ENCODE data around the gene NPM3. TPM values are rescaled to one million over a fixed set of nuclear protein-coding genes. Genes with fewer than 3 reads are reported as not detected.

Gene NPM3
- polyA plus RNA-seq, 1 donor from 2014 or later = 2.9 TPM

DNA sequence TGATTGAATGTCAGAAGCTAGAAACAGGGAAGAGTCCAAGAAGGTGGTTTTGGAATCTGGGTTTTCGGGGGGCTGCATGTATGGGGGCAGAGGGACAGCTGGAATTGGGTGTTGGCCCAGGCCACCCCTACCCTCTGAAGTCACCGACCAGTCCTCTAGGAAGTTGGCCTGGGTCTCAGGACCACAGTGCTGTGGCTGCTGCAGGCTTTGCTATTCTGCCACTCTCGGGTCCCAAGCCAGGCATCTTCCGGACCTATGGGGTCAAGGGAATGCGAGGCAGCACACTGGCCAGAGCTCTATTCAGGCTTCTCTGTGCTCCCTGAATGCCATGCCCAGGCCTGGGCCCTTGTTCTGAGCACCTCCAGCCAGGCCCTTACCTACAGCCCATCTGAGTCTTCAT, 20.5 kb downstream of the NPM3 start:
- Mint-ChIP-seq H3K4me3 (no peak overlapping the region), H3K36me3 (peaks cover 3% of the 10 kb centered on the region), H3K4me1 (peaks cover 0 to 1% (median 0%) of the 10 kb centered on the region in 3 donors), H3K27ac (no peak overlapping the region), H3K9me3 (no peaks in the 10 kb centered on the region), H3K27me3 (peaks cover 8% of the 10 kb centered on the region)

DNA sequence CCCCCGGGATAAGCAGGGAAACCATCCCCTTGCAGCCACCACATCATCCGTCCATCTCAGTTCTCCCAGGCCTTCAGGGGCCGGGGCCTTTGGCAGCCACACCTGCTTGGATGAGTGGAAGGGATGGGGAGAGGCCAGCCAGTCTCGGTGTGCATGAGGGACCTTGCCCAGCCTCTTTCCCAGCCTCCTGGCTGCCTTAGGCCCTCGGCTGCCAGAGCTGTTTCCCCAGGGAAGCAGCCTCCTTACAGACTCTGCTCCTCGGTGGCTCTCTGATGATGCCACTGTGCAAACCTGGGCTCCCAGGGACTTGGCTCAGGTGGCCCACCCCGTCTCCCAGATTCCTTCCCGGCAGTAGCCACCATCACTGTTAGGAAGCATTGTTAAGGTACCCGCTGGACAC, 22.0 kb downstream of the NPM3 start:
- Mint-ChIP-seq H3K27me3 (peaks cover 5% of the 10 kb centered on the region), H3K4me3 (no peak overlapping the region), H3K27ac (no peak overlapping the region), H3K4me1 (peaks cover 0 to 1% (median 0%) of the 10 kb centered on the region in 3 donors), H3K9me3 (no peaks in the 10 kb centered on the region), H3K36me3 (peaks cover 3% of the 10 kb centered on the region)

DNA sequence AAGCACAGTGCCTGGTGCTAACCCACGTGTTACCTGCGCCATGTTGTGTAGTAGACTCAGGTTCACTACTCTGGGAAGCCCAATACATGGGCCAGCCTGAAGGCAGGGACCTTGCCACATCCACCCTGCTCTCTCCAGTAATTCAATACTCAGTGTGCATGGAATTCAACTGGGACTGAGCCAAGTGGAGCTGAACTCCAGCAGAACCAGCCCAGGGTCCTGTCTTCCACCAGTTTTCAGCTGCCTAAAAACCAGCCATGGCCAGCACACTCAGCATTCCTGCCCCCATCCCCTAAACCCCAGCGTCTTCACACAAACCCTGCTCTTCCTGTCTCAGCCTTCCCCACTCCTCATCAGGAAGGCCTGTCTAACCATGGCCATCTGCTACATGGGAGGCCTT, 22.7 kb downstream of the NPM3 start:
- Mint-ChIP-seq H3K4me1 (no peaks in the 10 kb centered on the region), H3K27me3 (peaks cover 4% of the 10 kb centered on the region), H3K4me3 (no peak overlapping the region), H3K36me3 (peaks cover 3% of the 10 kb centered on the region), H3K27ac (no peak overlapping the region), H3K9me3 (no peaks in the 10 kb centered on the region)

DNA sequence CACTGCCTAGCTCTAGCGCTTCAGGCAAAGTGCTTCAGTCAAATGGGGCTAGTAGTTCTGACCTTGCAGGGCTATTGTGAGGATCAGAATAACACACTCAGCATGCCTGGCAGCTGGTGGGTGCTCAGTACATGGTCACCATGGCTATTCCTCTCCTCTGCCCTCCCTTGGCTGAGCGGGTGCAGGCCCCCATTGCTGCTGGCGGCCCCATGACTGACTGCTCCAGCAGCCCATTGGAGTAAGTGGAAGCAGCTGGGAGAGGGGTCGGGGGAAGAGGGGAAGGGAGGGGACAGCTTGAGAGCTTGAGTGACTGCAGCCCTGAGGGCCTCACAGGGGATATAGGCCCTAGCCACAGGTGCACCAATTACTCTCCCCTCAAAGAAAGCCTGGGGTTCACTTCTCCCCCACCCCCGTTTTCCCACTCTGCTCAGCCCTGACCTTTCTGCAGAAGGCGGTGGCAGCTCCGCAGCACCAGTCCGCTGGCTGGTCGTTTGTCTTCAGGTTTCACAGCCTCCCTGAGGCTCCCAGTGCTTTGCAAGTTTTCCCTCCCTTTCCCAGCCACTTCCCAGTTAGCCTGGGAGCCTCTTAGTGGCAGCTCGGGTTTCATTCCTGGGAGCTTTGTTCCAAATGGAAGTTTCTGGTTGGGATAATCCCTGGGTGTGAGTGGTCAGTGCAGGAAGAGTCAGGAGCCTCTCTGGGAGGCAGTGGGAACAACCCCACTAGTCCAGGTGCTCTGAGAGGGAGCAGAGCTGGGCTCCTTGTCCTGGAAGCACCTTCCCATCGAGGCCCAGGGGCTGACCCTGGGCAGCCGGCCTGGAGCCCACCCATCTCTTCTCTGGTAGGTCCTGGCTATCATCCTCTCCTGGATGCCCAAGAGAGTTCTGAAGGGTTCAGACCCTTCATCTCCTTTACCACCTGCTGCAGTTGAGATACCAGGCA, 23.7 kb downstream of the NPM3 start:
- no peaks in the 10 kb centered on the region for H3K4me1 Mint-ChIP-seq
- no peaks in the 10 kb centered on the region for H3K9me3 Mint-ChIP-seq
- peaks cover 9% of the 10 kb centered on the region for H3K27me3 Mint-ChIP-seq
- H3K27ac Mint-ChIP-seq = no peak overlapping the region
- no peak overlapping the region for H3K4me3 Mint-ChIP-seq
- peaks cover 3% of the 10 kb centered on the region for H3K36me3 Mint-ChIP-seq

DNA sequence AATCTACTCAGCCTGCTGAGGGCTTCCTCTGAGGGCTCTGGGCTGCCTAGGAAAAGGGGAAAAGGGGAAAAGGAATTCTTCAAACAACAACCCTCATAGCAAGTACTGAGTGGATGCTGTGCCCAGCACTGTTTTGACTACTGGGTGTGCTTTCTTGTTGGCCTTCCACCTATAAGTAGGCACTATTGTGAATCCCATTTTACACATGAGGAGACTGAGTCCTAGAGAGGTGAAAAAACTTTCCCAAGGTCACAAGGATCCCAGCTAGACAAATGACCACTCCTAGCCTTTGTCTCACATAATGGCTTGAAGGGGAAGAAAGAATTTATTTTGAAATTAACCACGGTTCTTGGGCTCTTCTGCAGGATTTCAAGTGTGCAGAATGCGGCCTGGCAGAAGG, 24.4 kb downstream of the NPM3 start:
- peaks cover 3% of the 10 kb centered on the region for H3K36me3 Mint-ChIP-seq
- no peak overlapping the region for H3K4me3 Mint-ChIP-seq
- H3K27ac Mint-ChIP-seq = no peak overlapping the region
- H3K9me3 Mint-ChIP-seq = no peaks in the 10 kb centered on the region
- H3K27me3 Mint-ChIP-seq = peaks cover 8% of the 10 kb centered on the region
- no peaks in the 10 kb centered on the region for H3K4me1 Mint-ChIP-seq

DNA sequence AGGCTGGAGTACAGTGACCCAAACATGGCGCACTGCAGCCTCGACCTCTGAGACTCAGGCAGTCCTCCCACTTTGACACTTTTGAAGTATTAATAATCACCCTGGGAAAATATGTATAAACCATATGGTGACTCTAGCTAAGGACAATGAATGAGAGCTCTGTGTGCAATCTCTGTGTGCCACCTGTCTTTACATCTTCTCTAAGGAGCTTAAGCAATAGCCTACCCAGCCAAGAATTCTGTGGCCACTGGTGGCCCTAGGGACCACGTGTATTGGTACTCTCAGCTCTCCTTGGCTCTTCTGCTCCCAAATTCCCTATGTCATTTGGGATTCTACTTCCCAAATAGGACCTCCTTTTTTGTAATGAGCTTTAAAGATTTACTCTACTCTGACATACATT, 31.0 kb downstream of the NPM3 start:
- H3K4me3 Mint-ChIP-seq = no peak overlapping the region
- no peaks in the 10 kb centered on the region for H3K4me1 Mint-ChIP-seq
- no peaks in the 10 kb centered on the region for H3K36me3 Mint-ChIP-seq
- H3K9me3 Mint-ChIP-seq = no peaks in the 10 kb centered on the region
- H3K27me3 Mint-ChIP-seq = peaks cover 11% of the 10 kb centered on the region
- no peak overlapping the region for H3K27ac Mint-ChIP-seq

DNA sequence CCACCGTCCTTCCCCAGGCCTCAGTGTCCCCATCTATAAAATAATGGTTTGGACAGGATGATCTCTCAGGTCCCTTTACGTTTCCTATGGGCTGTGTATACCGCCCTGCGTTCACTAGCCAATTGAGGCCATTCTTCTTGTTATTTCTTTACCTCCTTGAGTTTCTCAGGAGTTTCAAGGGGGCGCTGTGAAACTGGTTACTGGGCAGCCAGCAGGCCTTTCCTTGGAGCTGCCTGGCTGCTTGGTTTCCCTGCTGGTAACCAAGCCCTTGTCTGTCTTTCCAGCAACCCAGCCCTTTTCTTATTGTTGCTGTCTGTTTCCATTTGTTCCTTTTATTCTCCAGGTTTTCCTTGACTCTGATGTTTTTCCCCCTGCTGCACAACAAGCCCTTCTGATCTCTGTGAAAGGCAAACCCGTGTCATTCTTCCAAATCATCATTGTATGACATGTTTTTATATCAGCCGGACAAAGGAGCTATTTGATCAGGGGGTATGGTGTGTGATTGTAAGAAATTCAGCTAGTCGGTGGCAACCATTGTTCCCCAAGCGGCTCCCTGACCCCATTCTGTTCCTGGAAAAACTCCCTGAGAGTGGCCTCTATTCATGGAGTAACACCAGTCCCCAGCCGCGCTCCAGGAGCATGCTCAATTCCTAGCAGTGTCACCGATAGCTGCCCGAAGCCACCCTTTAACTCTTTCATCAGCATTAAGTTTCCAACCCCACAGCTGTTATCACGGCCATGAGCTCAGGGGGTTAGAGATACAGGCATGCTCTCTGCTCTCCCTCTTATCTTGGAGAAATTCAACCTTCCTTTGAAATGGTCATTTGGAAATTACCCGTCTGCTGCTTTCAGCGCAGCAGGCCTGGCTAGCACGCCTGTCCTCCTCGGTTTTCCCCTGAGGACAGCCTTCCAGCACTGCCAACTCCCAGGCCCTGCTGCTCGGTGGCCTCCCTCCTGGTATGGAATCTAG, 33.9 kb downstream of the NPM3 start:
- Mint-ChIP-seq H3K36me3 (no peaks in the 10 kb centered on the region), H3K27me3 (peaks cover 10% of the 10 kb centered on the region), H3K9me3 (no peaks in the 10 kb centered on the region), H3K4me1 (no peaks in the 10 kb centered on the region), H3K27ac (no peak overlapping the region), H3K4me3 (no peak overlapping the region)

DNA sequence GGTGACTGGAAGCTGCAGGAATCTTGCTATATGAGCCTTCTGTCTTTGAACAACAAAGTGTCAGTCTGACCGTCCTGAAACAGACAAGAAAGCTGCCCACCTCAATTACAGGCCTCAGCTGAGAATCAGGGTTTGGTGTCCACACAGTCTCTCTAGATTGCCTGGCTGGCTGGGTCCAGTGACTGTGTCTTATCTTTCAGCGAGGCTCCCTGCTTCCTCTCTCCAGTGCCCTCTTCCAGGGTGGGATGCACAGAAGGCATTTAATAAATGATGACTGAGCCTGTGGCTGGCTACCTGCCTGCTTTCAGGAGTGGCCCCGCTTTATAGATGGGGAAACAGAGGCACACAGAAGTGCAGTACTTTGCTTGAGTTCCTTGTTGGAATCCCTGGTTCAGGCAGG, 34.8 kb downstream of the NPM3 start:
- no peaks in the 10 kb centered on the region for H3K36me3 Mint-ChIP-seq
- H3K4me1 Mint-ChIP-seq = no peaks in the 10 kb centered on the region
- H3K4me3 Mint-ChIP-seq = no peak overlapping the region
- H3K27ac Mint-ChIP-seq = no peak overlapping the region
- H3K9me3 Mint-ChIP-seq = no peaks in the 10 kb centered on the region
- H3K27me3 Mint-ChIP-seq = peaks cover 10% of the 10 kb centered on the region

DNA sequence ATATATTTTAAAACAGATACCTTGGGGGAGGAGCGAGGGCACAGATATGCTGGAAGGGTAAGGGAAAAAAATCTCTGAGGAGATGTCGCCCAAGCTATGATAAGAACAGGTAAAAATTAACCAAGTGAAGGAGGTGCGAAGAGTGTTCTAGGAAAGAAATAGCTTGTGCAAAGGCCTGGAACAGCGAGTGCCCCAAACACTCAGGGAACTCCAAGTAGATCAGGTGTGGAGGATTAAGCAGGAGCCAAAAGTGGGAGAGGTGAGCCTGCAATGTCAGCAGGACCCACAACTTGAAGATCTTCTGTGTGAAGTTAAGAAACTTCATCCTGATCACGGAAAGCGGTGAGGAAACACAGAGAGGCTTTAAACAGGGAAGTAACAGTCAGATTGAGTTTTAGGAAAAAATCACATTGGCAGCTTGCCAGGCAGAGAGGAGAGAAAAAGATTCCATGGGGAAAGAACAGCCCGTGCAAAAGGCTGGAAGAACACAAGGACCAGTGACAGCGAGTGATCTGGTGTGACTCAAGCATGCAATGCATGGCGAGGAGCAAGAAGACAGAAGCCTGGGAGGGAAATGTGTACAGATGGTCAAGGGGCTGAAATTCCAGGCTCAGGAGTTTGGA, 38.1 kb downstream of the NPM3 start:
- Mint-ChIP-seq H3K36me3 (no peaks in the 10 kb centered on the region), H3K4me1 (no peaks in the 10 kb centered on the region), H3K4me3 (no peak overlapping the region), H3K27ac (no peak overlapping the region), H3K9me3 (peaks cover 0 to 3% (median 0%) of the 10 kb centered on the region in 3 donors), H3K27me3 (peaks cover 10% of the 10 kb centered on the region)

DNA sequence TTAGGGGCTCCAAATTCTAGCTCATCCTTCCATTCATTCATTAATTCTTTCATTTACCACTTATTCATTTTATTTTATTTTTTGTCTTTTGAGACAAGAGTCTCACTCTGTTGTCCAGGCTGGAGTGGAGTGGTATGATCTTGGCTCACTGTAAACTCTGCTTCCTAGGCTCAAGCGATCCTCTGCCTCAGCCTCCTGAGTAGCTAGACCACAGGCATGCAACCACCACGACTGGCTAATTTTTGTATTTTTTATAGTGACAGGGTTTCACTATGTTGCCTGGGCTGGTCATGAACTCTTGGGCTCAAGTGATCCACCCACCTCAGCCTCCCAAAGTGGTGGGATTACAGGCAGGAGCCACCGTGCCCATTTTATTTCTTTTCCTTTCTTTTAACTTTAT, 39.0 kb downstream of the NPM3 start:
- no peaks in the 10 kb centered on the region for H3K36me3 Mint-ChIP-seq
- no peak overlapping the region for H3K4me3 Mint-ChIP-seq
- H3K27me3 Mint-ChIP-seq = peaks cover 13% of the 10 kb centered on the region
- H3K9me3 Mint-ChIP-seq = peaks cover 0 to 3% (median 0%) of the 10 kb centered on the region in 3 donors
- H3K27ac Mint-ChIP-seq = no peak overlapping the region
- no peaks in the 10 kb centered on the region for H3K4me1 Mint-ChIP-seq

DNA sequence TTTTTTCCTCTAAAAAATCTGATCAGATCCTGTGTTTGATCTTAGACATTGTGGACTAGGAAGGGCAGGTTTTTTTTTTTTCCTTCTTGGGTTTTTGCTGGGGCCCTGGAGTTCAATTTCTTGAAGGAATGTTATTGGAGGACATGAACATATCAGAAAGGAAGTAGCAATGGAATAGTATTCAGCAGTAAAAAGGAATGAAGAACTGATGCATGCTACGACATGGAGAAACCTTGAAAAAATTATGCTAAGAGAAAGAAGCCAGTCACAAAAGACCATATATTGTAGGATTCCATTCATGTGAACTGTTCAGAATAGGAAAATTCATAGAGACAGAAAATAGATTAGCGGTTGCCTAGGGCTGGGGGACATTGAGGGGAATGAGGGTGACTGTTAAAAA, 41.3 kb downstream of the NPM3 start:
- Mint-ChIP-seq H3K27me3 (peaks cover 13% of the 10 kb centered on the region), H3K27ac (no peak overlapping the region), H3K9me3 (peaks cover 0 to 3% (median 0%) of the 10 kb centered on the region in 3 donors), H3K4me1 (no peaks in the 10 kb centered on the region), H3K4me3 (no peak overlapping the region), H3K36me3 (no peaks in the 10 kb centered on the region)

DNA sequence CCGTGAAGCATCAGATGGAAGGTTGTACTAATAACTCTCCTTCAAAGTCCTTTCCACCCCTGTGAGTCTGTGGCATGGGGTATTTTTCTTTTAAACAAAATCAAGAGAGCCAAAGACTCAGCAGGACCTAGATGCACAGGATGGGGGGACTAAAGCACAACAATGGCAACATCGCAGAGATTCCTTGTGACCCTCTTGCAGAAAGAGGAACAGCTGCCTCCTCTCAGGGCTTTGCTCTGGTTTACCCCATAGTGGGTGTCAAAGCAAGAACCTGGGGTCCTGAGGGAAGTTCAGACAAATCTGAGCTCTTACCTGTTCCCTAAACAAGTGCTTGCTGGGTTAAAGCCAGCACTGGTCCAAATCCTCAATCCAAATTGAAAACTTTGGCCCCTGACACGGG, 46.6 kb downstream of the NPM3 start:
- Mint-ChIP-seq H3K36me3 (peaks cover 2% of the 10 kb centered on the region), H3K4me3 (no peak overlapping the region), H3K27me3 (peaks cover 12% of the 10 kb centered on the region), H3K9me3 (peaks cover 0 to 3% (median 0%) of the 10 kb centered on the region in 3 donors), H3K27ac (no peak overlapping the region), H3K4me1 (no peaks in the 10 kb centered on the region)

DNA sequence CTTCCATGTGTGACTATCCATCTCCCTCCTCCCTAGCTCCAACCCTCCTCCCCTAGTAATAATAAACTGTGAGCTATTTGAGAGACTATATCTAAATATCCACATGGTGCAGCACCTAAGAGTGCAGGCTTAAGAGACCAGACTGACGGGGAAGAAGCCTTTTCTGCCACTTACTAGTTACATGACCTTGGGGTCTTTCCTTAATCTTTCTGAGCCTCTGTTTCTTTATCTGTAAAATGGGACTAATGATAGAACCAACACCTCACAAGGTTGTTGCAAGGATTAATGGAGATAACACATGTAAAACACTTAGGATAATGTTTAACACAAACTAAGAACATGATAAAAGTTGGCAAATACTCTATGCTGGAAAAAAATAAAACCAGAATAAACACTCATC, 51.1 kb downstream of the NPM3 start:
- no peaks in the 10 kb centered on the region for H3K4me1 Mint-ChIP-seq
- H3K27me3 Mint-ChIP-seq = peaks cover 6% of the 10 kb centered on the region
- peaks cover 0 to 2% (median 0%) of the 10 kb centered on the region in 3 donors for H3K9me3 Mint-ChIP-seq
- H3K27ac Mint-ChIP-seq = no peak overlapping the region
- H3K4me3 Mint-ChIP-seq = no peak overlapping the region
- H3K36me3 Mint-ChIP-seq = peaks cover 2% of the 10 kb centered on the region
